ENCODE measurements around the gene NARS2.
"Not testable (repeated sequence)": the region's sequence is repeated elsewhere in the genome, so short reads cannot be mapped to it uniquely, and the experiment has no call there.

Gene NARS2

DNA sequence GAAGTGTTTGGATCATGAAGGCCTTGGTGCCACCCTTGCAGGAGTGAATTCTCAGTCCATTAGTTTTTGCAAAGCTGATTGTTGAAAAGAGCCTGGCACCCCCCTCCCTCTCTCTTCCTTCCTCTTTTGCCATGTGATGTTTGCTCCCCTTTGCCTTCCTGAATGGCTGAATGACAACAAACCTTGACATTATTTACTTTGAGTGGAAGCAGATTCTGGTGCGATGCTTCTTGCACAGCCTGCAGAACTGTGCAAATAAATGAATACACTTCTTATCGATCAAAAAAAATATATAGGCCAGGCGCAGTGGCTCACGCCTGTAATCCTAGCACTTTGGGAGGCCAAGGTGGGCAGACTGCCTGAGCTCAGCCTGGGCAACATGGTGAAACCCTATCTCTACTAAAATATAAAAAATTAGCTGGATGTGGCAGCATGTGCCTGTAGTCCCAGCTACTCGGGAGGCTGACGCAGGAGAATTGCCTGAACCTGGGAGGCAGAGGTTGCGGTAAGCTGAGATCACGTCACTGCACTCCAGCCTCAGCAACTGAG lies 2.0 kb upstream of the NARS2 start:
- DNase-seq (ENCODE audit: low read depth), result no peak

DNA sequence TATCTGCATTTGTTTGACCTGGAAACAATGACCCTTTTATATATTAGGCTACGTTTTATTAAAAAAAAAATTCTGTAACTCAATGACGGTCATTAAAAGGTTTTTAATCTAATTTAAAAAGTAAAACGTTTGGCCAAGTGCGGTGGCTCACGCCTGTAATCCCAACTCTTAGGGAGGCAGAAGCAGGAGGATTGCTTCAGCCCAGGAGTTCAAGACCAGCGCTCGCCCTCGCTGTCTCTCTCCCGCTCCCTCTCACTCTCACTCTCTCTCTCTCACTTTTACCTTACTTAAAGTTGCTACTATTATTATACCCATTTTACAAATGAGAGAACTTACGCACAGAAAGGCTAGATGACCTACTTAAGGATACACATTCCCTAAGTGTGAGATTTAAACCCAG lies 814 bp upstream of the NARS2 start:
- no peak for DNase-seq (ENCODE audit: low read depth)

DNA sequence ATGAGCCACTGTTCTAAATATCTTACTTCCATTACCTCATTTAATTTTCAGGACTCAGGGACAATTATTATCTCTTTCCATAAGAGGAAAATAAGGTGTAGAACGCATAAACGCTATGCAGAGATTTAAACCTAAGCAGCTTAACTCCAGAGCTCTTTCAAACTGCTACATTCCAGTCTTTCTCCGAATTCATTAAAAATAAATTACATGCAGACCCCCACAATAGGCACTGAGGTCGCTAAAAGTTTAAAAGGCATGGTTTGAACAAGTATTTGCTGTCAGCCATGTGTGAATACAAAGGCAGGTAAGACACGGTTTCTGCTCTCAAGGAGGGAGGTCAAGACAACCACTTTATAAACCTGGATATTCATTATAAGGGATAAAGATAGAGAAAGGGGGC lies 983 bp downstream of the NARS2 start:
- DNase-seq (ENCODE audit: low read depth), result no peak

DNA sequence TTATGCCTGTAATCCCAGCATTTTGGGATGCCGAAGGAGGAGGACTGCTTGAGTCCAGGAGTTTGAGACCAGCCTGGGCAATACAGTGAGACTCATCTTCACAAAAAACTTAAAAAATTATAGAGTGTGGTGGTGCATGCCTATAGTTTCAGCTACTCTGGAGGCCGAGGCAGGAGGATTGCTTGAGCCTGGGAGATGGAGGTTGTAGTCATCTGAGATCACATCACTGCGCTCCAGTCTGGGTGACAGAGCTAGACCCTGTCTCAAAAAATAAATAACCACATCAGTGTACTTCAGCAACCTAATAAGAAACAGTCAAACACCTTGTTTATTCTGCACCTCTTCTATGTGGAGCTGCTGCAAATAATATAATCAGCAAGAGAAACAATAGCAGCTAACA lies 1.4 kb downstream of the NARS2 start:
- DNase-seq (ENCODE audit: low read depth), result no peak

DNA sequence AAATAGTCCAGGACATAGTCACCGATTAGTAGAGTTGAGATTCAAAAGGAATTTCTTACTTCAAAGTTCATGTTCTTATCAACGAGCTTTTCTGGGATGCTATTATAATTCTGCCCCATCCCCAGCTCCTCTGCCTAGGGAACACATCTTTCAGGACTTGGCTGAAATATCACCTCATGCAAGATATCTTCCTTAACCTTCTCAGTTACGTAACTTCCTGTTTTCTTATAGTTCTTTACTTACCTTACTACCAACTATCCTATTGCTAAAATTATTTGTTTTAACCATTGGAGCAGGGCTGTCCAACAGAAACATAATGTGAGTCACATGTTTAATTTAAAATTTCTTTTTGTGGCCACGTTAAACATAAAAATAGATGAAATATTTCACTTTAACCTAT lies 2.3 kb downstream of the NARS2 start:
- DNase-seq (ENCODE audit: low read depth), result no peak

DNA sequence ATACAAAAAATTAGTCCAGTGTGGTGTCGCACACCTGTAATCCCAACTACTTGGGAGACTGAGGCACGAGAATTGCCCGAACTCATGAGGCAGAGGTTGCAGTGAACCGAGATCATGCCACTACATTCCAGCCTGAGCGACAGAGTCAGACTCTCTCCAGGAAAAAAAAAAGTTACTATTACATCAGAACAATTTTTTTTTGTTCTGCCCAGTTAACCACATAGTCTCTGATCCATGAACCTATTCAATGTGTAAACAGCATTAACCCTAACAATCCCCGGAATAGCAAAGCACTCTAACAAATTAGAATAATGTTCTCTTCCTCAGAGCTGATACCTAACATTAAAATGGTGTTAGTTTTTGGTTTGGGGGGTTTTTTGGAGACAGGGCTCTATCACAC lies 4.6 kb downstream of the NARS2 start:
- no peak for DNase-seq (ENCODE audit: low read depth)

DNA sequence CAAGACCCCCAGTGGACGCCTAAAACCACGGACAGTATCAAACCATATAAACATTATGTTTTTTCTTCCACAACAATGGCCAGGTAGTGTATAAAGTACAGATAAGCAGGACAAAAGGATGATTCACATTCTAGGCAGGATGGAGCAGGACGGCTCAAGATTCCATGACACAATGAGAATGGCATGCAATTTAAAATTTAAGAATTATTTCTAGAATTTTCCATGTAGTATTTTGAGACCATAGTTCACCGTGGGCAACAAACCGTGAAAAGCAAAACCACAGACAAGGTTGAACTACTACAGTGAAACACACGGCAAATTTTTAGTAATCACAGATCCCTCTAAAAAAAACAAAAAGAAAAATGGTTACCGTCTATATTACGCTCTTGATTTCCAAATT lies 7.5 kb downstream of the NARS2 start:
- peak; percentile 66 for DNase-seq (ENCODE audit: low read depth)

DNA sequence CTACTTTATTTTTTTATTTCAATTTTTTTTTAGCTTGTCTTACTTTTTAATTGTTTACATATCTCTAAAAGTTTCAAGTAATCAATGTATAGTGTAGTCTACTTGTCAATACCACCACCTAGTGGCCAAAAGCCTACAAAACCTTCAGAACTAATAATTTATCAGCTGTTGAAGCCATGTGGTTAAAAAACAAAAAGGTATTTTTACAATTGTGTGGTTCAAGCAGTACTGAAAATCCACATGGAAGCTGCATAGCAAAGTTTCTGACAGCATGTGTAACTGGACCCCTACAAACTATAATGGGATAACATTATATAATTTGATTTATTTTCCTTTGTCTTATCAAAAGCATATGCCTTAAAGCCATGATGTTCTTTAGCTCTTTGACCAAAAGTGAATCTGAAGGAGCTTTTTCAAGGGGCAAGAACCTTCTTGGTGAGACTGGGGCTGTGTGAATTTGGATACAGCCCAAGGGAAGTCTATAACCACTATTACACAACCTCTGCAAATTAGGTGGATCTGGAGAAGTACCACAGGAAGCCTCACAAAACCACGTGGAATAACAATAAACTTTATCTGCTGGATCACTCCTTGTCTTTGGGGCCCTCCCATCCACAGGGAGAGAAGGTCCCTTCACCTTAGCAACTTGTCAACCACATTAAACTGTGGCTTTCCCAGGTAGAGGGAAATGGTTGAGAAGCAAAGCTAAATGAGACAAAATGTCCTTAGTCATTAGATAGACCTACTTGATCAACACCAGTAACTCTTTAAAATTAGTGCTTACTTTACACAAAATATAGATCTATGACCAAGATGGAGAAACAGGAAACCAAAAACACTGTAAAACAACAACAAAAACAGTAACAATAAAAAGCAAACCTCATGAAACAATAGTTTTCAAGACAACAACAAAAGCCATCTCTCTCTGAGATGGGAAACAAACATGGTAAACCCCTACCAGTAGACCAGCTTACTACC lies 9.9 kb downstream of the NARS2 start:
- peak; percentile 81 for DNase-seq (ENCODE audit: low read depth)

DNA sequence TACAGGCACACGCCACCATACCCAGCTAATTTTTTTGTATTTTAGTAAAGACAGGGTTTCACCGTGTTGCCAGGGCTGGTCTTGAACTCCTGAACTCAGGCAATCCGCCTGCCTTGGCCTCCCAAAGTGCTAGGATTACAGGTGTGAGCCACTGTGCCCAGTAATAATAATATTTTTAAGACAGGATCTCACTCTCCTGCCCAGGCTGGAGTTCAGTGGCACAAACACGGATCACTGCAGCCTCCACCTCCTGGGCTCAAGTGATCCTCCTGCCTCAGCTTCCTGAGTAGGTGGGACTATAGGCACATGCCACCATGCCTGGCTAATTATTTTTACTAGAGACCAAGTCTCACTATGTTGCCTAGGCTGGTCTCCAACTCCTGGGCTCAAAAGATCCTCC lies 10.6 kb downstream of the NARS2 start:
- not testable (repeated sequence) for DNase-seq (ENCODE audit: low read depth)

DNA sequence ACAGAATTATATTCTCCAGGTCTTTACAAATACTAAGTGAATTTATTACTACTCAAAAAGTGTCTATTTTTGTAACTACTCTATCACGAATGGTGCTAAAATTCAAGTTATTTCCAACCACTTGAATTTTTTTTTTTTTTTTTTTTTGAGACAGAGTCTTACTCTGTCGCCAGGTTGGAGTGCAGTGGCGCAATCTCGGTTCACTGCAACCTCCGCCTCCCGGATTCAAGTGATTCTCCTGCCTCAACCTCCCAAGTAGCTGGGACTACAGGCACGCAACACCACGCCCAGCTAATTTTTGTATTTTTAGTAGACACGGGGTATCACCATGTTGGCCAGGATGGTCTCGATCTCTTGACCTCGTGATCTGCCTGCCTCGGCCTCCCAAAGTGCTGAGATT lies 11.6 kb downstream of the NARS2 start:
- not testable (repeated sequence) for DNase-seq (ENCODE audit: low read depth)

DNA sequence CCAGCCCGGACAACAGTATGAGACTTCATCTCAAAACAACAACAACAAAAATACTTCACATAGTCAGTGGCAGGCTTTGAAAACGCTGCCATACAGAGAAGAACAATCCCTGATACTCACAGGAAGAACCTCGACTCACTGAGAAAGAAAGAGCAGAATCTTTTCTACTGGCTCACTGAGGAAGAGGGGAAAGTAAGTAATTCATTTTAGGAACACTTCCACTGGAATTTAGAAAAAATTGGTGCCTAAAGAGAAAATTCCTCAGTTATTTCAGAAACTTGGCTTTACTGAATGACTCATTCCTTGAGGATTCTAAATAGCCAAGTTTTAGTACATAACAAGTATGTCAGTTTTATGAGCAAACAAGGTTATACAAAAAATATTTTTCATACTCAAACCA lies 12.3 kb downstream of the NARS2 start:
- DNase-seq (ENCODE audit: low read depth), result peak; percentile 78

DNA sequence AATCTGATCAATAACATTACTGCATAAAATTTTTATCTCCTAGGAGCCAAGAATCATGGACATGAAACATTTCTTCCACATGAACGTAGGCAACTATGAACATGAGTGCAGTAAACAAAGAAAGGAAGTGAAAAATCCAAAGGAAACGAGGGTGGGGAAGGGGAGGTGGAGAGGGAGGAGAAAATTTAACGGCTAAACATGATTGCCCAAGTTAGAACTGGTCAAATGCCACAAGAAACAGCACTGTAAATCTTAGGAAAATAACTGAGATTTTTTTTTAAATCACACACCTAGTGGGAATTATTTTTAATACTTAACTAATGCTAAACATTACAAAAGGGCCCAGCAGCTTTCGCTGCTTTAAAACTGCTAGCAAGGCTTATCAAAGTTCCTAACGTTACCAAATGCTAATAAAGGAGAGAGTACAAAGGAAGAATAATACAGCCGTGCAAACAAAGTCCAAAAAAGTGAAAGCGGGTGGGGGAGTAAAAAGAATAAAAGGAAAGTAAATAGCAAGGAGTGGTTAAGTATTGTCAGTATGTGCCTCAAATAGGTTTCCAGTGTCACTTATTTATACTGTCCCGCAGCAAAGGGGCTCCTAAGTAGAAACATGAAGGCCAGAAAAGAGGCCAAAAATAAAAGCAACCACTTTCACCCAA lies 13.7 kb downstream of the NARS2 start:
- DNase-seq (ENCODE audit: low read depth), result peak; percentile 32

DNA sequence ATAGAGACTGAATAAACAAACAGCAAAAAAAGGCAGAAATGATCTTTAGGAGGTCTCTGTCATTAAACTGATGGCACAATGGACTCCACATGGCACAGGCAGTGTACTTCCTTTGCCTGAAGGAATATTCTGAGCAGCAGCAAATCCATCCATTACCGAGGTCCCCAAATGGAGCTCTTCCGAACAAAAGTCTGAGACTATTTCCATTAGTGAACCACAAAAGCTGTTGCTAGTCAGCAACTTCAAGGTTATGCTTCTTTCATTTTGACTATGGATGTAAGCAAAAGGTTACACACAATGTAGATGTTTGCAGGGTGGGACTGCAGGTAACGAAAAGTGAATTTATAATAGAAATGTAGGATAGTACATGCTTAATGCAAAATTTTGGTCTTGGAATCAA lies 14.5 kb downstream of the NARS2 start:
- DNase-seq (ENCODE audit: low read depth), result no peak

DNA sequence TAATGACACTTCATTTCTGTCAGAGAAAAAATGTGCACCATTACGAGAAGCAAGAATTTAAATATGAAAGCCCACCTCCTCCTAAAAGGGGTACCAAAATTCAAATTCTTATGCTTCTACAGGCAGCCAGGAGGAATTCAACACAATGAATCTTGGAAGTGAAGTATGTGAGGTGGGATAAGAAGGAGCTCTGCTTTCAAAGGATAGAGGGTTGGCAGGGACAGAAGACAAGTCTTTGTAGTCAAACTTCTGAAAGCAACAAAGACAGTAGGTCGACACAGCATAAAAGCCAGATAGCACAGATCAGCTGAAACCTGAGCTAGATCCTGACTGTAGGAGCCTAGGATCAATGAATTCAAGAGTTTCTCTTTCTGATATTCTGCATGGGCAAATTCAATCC lies 17.4 kb downstream of the NARS2 start:
- DNase-seq (ENCODE audit: low read depth), result no peak

DNA sequence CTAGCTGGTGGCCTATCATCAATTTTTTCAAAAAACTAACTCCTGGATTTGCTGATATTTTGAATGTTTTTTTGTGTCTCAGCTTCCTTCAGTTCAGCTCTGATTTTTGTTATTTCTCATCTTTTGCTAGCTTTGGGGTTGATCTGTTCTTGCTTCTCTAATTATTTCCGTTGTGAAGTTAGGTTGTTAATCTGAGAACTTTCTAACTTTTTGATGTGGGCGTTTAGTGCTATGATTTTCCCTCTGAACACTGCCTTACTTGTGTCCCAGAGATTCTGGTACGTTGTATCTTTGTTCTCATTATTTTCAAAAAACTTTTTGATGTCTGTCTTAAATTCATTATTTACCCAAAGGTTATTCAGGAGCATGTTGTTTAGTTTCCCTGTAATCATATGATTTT lies 19.1 kb downstream of the NARS2 start:
- no peak for DNase-seq (ENCODE audit: low read depth)

DNA sequence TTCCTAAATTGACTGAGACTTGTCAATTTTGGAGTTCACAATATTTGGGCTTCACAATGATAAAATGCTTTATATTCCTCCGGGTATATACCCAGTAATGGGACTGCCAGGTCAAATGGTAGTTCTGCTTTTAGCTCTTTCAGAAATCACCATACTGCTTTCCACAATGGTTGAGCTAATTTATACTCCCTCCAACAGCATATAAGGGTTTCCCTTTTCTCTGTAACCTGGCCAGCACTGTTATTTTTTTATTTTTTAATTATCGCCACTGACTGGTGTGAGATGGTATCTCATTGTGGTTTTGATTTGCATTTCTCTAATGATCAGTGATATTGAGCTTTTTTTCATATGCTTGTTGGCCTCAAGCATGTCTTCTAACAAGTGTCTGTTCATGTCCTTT lies 21.8 kb downstream of the NARS2 start:
- no peak for DNase-seq (ENCODE audit: low read depth)

DNA sequence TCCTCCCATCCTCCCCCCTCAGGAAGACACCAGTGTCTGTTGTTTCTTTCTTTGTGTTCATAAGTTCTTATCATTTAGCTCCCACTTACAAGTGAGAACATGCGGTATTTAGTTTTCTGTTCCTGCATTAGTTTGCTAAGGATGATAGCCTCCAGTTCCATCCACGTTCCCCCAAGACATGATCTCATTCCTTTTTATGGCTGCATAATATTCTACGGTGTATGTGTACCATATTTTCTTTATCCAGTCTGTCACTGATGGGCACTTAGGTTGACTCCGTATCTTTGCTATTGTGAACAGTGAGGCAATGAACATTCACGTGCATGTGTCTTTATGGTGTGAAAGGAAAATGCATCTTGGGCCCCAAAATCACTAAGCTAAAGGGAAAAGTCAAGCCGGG lies 22.5 kb downstream of the NARS2 start:
- DNase-seq (ENCODE audit: low read depth), result not testable (repeated sequence)

DNA sequence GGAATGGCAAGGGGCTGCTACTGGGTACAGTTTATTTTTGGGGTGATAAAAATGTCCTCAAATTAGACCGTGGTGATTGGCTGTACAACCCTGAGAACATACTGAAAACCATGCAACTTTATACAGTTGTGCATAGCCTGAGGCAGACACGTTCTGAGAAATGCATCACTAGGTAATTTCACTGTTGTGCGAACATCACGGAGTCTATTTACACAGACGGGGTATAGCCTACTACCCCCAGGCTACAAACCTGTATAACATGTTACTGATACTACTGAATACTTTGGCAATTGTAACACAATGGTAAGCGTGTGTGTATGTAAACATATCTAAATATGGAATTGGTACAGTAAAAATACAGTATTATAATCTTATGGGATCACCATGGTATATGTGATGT lies 23.6 kb downstream of the NARS2 start:
- DNase-seq (ENCODE audit: low read depth), result no peak

DNA sequence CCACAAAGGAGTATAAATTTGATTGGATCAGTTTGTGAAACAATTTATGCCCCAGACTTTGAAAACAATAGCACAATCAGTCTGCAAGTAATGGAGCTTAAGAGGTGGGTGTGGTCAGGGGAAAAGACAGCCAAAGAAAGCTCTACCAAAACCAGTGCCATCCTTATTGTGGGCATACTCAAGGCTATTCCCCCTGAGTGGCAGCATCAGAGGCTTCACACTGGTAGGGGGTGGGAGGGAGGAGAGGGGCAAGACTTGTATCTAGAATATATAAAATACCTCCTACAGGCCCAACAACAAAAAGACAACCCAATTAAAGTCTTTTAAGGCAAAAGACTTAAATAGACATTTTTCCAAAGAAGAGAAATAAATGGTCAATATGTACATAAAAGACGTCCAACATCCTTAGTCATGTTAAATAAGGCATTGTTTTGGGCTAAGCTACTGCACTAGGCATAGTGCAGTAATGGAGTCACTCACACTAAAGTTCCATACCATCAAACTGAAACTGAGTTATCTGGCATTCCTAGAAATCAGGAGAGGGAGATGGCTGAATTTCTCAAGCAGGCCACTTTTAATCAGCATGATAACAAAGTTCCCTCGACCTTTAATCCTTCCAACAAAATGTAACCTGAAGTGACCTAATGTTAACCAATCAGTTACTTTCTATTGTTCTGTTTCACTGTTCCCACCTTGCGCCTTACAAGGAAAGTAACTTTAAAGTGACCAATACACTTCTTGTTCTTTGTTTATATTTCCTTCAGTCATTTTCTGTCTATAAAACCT lies 24.8 kb downstream of the NARS2 start:
- no peak for DNase-seq (ENCODE audit: low read depth)

DNA sequence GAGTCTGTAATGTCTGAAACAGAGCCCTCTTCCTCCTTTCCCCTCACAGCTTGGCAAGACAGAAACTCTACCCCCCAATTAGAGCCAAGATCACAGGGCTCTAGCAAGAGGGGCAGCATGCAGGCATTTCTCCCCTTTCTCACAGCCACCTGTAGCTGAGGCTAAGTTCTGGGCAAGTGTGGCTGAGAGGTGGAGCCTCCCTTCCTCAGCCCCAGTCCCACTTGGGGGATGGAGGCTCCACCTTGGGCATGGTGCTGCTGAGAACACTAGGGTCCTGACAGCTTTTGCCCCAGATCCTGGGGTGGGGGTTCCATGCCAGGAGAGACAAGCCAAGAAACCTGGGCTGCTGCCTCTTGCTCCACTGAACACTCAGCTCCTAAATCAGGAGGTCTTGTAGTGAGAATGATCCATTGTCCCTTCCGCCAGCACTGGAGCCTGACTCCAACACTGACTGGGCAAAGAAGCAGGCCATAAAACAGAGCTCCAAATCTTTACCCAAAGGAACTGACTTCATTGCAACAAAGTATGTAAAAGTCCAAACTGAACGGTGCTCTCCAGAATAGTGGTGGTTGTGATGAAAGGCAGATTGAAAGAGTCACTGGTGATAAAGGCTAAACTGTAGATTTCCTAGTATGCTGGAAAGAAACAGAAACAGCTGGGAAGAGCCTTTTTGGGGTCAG lies 25.6 kb downstream of the NARS2 start:
- no peak for DNase-seq (ENCODE audit: low read depth)

DNA sequence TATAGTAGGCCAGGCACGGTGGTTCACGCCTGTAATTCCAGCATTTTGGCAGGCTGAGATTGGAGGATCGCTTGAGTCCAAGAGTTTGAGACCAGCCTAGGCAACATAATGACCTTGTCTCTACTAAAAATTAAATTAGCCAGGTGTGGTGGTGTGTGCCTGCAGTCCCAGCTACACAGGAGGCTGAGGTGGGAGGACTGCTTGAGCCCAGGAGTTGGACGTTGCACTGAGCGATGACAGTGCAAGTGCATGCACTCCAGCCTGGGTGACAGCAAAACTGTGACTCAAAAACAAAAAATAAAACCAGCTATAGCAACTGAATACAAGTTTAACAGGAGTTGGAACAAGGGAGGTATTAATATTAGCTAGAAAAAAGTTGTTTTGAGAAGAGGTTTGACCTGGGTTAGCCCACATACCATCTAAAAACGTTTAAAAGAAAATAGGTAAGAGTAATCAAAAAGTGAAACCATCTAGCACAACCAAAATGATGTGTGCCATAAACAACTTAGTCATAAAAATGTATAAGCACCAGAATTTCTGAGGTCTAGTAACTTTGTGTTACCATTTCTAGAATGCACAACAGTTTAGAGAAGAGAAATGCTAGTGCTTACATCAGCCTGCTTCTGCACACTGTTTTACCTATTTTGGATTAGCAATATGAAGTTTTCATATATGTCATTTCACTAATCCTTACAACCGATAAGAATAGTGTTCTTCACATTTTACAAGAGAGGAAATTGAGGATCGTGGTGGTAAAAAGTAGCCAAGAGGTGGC lies 26.5 kb downstream of the NARS2 start:
- DNase-seq (ENCODE audit: low read depth), result no peak

Data from ELR (cell line).